ENCODE measurements around the gene LZTS3. TPM values are rescaled to one million over a fixed set of nuclear protein-coding genes. Genes with fewer than 3 reads are reported as not detected.
A peak's percentile ranks its signal among the peaks of the same experiment; 100 is the strongest.

The LZTS3 gene
- total RNA-seq, 1 donor from 2014 or later = 14.9 TPM

DNA sequence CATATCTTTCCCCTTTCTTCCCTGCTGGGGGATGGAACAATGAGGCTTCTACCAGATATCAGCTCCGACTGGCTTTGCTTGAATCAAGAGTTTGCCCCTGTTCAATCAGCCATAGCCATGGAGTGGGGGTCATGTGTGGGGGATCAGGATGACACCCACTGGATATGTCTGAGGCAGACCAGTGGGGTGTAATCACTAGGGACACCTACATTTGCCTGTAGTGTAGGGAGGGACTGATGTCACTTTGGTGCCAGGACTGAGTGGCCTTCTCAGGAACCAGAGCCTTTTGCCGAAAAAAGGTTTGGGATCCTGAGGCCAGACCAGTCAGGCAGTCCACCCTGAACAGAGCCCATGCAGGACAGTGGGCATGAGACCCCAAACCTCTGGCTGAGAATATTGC lies 37.0 kb upstream of the LZTS3 start:
- Histone ChIP-seq H3K4me1 (peaks cover 4 to 7% of the 10 kb centered on the region in 2 donors), H3K9me3 (no peaks in the 10 kb centered on the region), H3K36me3 (peaks cover 0 to 20% of the 10 kb centered on the region in 2 donors), H3K27me3 (no peaks in the 10 kb centered on the region), H3K27ac (no peak overlapping the region), H3K4me3 (peak overlapping the region; percentile 93 to 96)
- DNase-seq (ENCODE audit: low spot score in 2 of 2) = no peak
- TF ChIP-seq, protein P1, sequence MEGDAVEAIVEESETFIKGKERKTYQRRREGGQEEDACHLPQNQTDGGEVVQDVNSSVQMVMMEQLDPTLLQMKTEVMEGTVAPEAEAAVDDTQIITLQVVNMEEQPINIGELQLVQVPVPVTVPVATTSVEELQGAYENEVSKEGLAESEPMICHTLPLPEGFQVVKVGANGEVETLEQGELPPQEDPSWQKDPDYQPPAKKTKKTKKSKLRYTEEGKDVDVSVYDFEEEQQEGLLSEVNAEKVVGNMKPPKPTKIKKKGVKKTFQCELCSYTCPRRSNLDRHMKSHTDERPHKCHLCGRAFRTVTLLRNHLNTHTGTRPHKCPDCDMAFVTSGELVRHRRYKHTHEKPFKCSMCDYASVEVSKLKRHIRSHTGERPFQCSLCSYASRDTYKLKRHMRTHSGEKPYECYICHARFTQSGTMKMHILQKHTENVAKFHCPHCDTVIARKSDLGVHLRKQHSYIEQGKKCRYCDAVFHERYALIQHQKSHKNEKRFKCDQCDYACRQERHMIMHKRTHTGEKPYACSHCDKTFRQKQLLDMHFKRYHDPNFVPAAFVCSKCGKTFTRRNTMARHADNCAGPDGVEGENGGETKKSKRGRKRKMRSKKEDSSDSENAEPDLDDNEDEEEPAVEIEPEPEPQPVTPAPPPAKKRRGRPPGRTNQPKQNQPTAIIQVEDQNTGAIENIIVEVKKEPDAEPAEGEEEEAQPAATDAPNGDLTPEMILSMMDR (IDR thresholded peaks at IDR 0.05) = no peak
- intact Hi-C loops (cut with DNase I) = no loop called here

DNA sequence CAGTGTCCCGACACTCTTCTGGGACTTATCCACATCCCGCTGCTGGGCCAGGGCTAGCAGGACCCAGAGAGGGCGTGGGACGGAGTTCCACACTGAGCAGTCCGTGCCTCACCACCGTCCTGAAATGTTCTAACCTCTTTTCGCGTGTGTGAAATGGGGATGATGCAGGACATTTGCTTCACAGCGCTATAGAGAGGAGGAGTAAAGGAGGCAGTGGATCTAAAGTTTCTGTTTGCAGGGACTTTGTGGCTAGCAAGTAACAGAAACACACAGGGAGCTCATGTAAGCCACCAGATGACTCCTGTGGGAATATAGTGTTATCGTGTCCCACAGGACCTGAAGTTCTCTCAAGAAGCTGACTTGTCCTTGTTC lies 36.6 kb upstream of the LZTS3 start:
- Histone ChIP-seq H3K9me3 (no peaks in the 10 kb centered on the region), H3K27me3 (no peaks in the 10 kb centered on the region), H3K36me3 (peaks cover 0 to 15% of the 10 kb centered on the region in 2 donors), H3K4me1 (peaks cover 4 to 7% of the 10 kb centered on the region in 2 donors), H3K4me3 (peak overlapping the region; percentile 93 to 96), H3K27ac (peak overlapping the region; percentile 84 to 92)
- intact Hi-C loops (cut with DNase I) = loop anchor here (10.0 kb wide), 1 partner anchor 195 kb away; the partner anchor contains the start of gene DNAAF9
- DNase-seq (ENCODE audit: low spot score in 2 of 2) = no peak
- TF ChIP-seq, protein P1 (IDR thresholded peaks at IDR 0.05) = no peak

DNA sequence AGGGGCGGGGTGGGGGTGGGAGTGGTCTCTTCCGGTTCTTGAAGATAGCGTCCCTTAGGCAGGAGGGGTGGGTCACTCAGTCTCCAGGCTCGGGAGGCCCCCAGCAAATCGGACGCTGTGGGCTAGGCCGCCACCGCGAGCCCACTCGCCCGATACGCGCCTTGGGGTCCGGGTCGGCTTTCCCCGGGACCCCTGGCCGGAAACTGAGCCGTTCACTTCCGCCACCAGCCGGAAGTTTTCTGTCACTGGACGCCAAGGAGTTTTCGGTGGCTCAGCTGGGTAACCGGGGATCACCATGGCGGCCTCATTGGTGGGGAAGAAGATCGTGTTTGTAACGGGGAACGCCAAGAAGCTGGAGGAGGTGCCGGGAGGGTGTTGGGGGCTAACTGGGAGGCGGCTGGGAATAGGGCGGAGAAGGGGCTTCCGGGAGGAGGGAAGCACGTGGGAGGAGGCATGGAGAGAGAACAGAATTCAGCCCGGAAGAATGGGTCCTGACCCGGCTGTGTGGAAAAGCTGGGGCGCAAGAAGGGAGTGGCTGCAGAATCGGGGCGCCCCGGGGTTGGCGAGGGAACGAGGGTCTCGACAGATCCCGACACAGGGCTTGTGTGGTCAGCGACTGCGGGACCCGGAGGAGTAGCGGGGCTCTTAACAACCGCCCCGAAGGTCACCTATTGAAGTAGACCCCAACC lies 36.1 kb upstream of the LZTS3 start, which contains the start of gene ITPA:
Gene ITPA (plus strand): TSS at position 242 of the 689 bp plus-strand sequence. CDS start 54 bp downstream, at position 296.
- intact Hi-C loops (cut with DNase I) = loop anchor here (10.0 kb wide), 1 partner anchor 195 kb away; the partner anchor contains the start of gene DNAAF9
- Histone ChIP-seq H3K9me3 (no peaks in the 10 kb centered on the region), H3K36me3 (peaks cover 0 to 12% of the 10 kb centered on the region in 2 donors), H3K27ac (peak within 1 kb of the TSS; percentile 84 to 92), H3K4me3 (peak within 1 kb of the TSS; percentile 93 to 96), H3K27me3 (no peaks in the 10 kb centered on the region), H3K4me1 (peaks cover 4 to 7% of the 10 kb centered on the region in 2 donors)
- DNase-seq (ENCODE audit: low spot score in 2 of 2) = peak in 1 of 2 donors; percentile 69
- TF ChIP-seq, protein P1 (IDR thresholded peaks at IDR 0.05) = peak in 1 of 3 experiments; percentile 4

DNA sequence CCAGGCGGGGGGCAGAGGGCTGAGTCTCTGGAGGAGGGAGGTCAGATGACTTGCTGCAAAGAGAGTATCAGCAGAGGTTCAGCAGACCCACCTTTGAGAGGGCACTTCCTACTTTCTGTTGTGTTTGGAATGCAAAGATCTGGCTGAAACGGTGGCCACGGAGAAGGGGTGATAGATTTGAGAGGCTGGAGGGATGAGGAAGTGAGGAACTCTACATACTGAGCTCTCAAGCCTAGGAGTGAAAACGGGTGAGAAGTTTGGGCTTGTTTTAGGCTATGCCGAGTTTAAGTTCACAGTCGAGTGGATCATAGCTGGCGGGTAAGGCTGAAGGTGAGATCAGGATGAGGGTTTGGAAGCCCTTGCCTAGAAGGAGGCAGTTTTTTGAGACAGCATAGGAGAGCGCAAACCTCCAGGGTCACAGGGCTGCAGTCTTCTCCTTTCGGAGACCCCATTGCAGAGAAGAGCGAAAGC lies 35.5 kb upstream of the LZTS3 start:
- TF ChIP-seq, protein P1 (IDR thresholded peaks at IDR 0.05) = no peak
- H3K9me3 ChIP-seq = no peaks in the 10 kb centered on the region
- intact Hi-C loops (cut with DNase I) = loop anchor here (10.0 kb wide), 1 partner anchor 196 kb away; the partner anchor contains the start of gene DNAAF9
- no peaks in the 10 kb centered on the region for H3K27me3 ChIP-seq
- H3K27ac ChIP-seq = peak overlapping the region; percentile 84 to 92
- peaks cover 4 to 7% of the 10 kb centered on the region in 2 donors for H3K4me1 ChIP-seq
- H3K36me3 ChIP-seq = peaks cover 0 to 8% of the 10 kb centered on the region in 2 donors
- peak overlapping the region; percentile 93 to 96 for H3K4me3 ChIP-seq
- DNase-seq (ENCODE audit: low spot score in 2 of 2) = no peak

DNA sequence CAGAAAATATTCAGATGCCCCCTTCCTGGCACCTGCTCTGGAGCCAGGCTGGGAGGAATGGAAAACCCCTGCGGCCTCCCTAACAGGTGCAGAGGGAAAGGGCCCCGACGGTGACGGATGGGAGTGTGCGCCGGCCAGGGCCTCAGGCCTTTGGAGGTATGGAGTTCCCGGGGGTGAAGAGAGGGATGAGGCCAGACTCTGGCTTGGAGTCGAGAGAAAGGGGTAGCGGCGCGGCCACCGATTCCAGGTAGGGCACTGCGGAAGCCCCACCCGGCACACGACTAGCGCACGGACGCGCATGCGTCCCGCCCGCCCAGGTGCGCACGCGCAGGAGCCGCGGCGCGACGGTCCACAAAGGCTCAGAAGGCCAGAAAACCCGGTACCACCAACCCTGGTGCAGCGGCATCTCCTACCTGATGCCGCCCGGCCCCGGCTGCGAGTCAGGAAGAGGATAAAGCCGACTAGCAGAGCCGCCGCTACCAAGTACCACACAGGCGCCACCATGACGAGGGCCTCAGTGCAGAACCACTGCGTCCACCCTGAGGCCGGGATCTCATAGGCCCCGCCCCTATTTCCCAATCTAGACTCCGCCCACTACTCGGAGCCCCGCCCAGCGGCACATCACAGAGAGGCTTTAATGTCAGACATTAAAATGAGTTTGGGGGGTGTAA lies 30.9 kb upstream of the LZTS3 start, which contains the start of gene DDRGK1:
Gene DDRGK1 (minus strand): TSS at position 559 of the 671 bp plus-strand sequence. CDS start 55 bp downstream, at position 504.
- peaks cover 7 to 10% of the 10 kb centered on the region in 2 donors for H3K4me1 ChIP-seq
- TF ChIP-seq, protein P1 (IDR thresholded peaks at IDR 0.05) = no peak
- no peaks in the 10 kb centered on the region for H3K27me3 ChIP-seq
- H3K36me3 ChIP-seq = peaks cover 19 to 23% of the 10 kb centered on the region in 2 donors
- intact Hi-C loops (cut with DNase I) = loop anchor here (1.0 to 10.0 kb wide), 4 partner anchors 31 to 201 kb away; partner anchors contain the start of genes DNAAF9, FASTKD5, LZTS3 and UBOX5
- peak; percentile 51 to 94 for DNase-seq (ENCODE audit: low spot score in 2 of 2)
- peak within 1 kb of the TSS; percentile 72 to 90 for H3K4me3 ChIP-seq
- peak within 1 kb of the TSS; percentile 78 to 89 for H3K27ac ChIP-seq
- H3K9me3 ChIP-seq = no peaks in the 10 kb centered on the region

Measured in ascending aorta (tissue), 2 donors.